Stimulated activated effector memory CD8-positive, alpha-beta T cell treated with anti-CD3 and anti-CD28 coated beads, Interleukin-12 subunit alpha, Interleukin-12 subunit beta, amount 100 ng/mL, for 72 hours (primary cell): ENCODE results near the gene MED13L.

ENCODE experiments used
- ATAC-seq: fragments of 150-1000 bp; cut with Tn5 transposase; 2 replicates; pipeline ENCODE4 v1.10.0; 2021
- DNase-seq, 2 donors: peaks; one replicate each; pipeline ENCODE4 v3.0.0; 2021 to 2022; ENCODE audit warnings: low spot score in 2 of 2
- H3K27ac Mint-ChIP-seq: one replicate; pipeline ENCODE4 v1.8.0; 2022; ENCODE audit warnings: mild to moderate bottlenecking, mixed read lengths
- H3K36me3 Mint-ChIP-seq: one replicate; pipeline ENCODE4 v1.8.0; 2022; ENCODE audit warnings: mild to moderate bottlenecking, mixed read lengths
- H3K4me1 Mint-ChIP-seq: one replicate; pipeline ENCODE4 v1.8.0; 2022; ENCODE audit warnings: mixed read lengths
- H3K4me3 Mint-ChIP-seq: one replicate; pipeline ENCODE4 v1.8.0; 2022; ENCODE audit warnings: mild to moderate bottlenecking, mixed read lengths
- H3K9me3 Mint-ChIP-seq: one replicate; pipeline ENCODE4 v1.8.0; 2022; ENCODE audit warnings: mixed read lengths

The MED13L gene

GRCh38 chr12:116277467-116278278, at the start of gene MED13L:
TSS of gene MED13L (minus strand) at chr12:116277693. CDS start at chr12:116277131, 562 bp downstream.
- Mint-ChIP-seq H3K27ac (peak within 1 kb of the TSS; percentile 91), H3K4me1 (peaks cover 26% of the 10 kb centered on the region), H3K9me3 (no peaks in the 10 kb centered on the region), H3K4me3 (peak within 1 kb of the TSS; percentile 87), H3K36me3 (peaks cover 17% of the 10 kb centered on the region)
- ATAC-seq, result peak; percentile 88
- DNase-seq, result peak; percentile 92

- Mint-ChIP-seq H3K9me3 (no peaks in the 10 kb centered on the region), H3K4me1 (peaks cover 23% of the 10 kb centered on the region), H3K27ac (peak overlapping the region; percentile 63), H3K4me3 (peak overlapping the region; percentile 32), H3K36me3 (no peaks in the 10 kb centered on the region)
- no peak for DNase-seq
- ATAC-seq, result peak; percentile 81
Measured at GRCh38 chr12:116325336-116325664, 47.8 kb upstream of the MED13L start.

- H3K9me3 Mint-ChIP-seq, result no peaks in the 10 kb centered on the region
- ATAC-seq (peak; percentile 31), DNase-seq (no peak)
- H3K27ac Mint-ChIP-seq, result peak overlapping the region; percentile 63
- peak overlapping the region; percentile 32 for H3K4me3 Mint-ChIP-seq
- no peaks in the 10 kb centered on the region for H3K36me3 Mint-ChIP-seq
- H3K4me1 Mint-ChIP-seq, result peaks cover 28% of the 10 kb centered on the region
Measured at GRCh38 chr12:116324654-116325335, 47.3 kb upstream of the MED13L start.

GRCh38 chr12:116323406-116324386, 46.2 kb upstream of the MED13L start:
- H3K4me1 Mint-ChIP-seq, result peaks cover 32% of the 10 kb centered on the region

GRCh38 chr12:116321913-116322312, 44.4 kb upstream of the MED13L start:
- no peaks in the 10 kb centered on the region for H3K36me3 Mint-ChIP-seq
- H3K9me3 Mint-ChIP-seq, result no peaks in the 10 kb centered on the region
- H3K4me3 Mint-ChIP-seq, result no peak overlapping the region
- H3K27ac Mint-ChIP-seq, result no peak overlapping the region
- ATAC-seq (no peak), DNase-seq (no peak)
- H3K4me1 Mint-ChIP-seq, result peaks cover 32% of the 10 kb centered on the region

More at GRCh38 chr12:116323406-116324386, 46.2 kb upstream of the MED13L start:
- H3K4me3 Mint-ChIP-seq, result no peak overlapping the region
- DNase-seq (no peak), ATAC-seq (peak; percentile 63)
- no peaks in the 10 kb centered on the region for H3K9me3 Mint-ChIP-seq
- H3K27ac Mint-ChIP-seq, result no peak overlapping the region
- H3K36me3 Mint-ChIP-seq, result no peaks in the 10 kb centered on the region

- H3K27ac Mint-ChIP-seq, result no peak overlapping the region
- H3K36me3 Mint-ChIP-seq, result no peaks in the 10 kb centered on the region
- H3K4me3 Mint-ChIP-seq, result no peak overlapping the region
- H3K9me3 Mint-ChIP-seq, result no peaks in the 10 kb centered on the region
- ATAC-seq (no peak), DNase-seq (no peak)
- peaks cover 32% of the 10 kb centered on the region for H3K4me1 Mint-ChIP-seq
Measured at GRCh38 chr12:116320791-116321217, 43.3 kb upstream of the MED13L start.

- Mint-ChIP-seq H3K4me3 (peak overlapping the region; percentile 28), H3K4me1 (peaks cover 31% of the 10 kb centered on the region), H3K36me3 (no peaks in the 10 kb centered on the region), H3K27ac (peak overlapping the region; percentile 11), H3K9me3 (no peaks in the 10 kb centered on the region)
- DNase-seq (no peak), ATAC-seq (peak; percentile 70)
Measured at GRCh38 chr12:116319898-116320621, 42.6 kb upstream of the MED13L start.

- H3K4me1 Mint-ChIP-seq, result peaks cover 25% of the 10 kb centered on the region
- DNase-seq (no peak), ATAC-seq (no peak)
- no peaks in the 10 kb centered on the region for H3K9me3 Mint-ChIP-seq
- H3K4me3 Mint-ChIP-seq, result peak overlapping the region; percentile 28
- H3K27ac Mint-ChIP-seq, result peak overlapping the region; percentile 11
- no peaks in the 10 kb centered on the region for H3K36me3 Mint-ChIP-seq
Measured at GRCh38 chr12:116319233-116319897, 41.9 kb upstream of the MED13L start.

- Mint-ChIP-seq H3K4me1 (peaks cover 18% of the 10 kb centered on the region), H3K4me3 (no peak overlapping the region), H3K27ac (no peak overlapping the region), H3K9me3 (no peaks in the 10 kb centered on the region), H3K36me3 (no peaks in the 10 kb centered on the region)
- no peak for ATAC-seq
- DNase-seq, result no peak
Measured at GRCh38 chr12:116318576-116319232, 41.2 kb upstream of the MED13L start.

GRCh38 chr12:116317986-116318575, 40.6 kb upstream of the MED13L start:
- ATAC-seq, result no peak
- no peak overlapping the region for H3K27ac Mint-ChIP-seq
- no peak for DNase-seq
- peaks cover 17% of the 10 kb centered on the region for H3K4me1 Mint-ChIP-seq
- H3K9me3 Mint-ChIP-seq, result no peaks in the 10 kb centered on the region
- no peak overlapping the region for H3K4me3 Mint-ChIP-seq
- H3K36me3 Mint-ChIP-seq, result no peaks in the 10 kb centered on the region

GRCh38 chr12:116317139-116317538, 39.6 kb upstream of the MED13L start:
- H3K4me1 Mint-ChIP-seq, result peaks cover 17% of the 10 kb centered on the region
- no peaks in the 10 kb centered on the region for H3K9me3 Mint-ChIP-seq
- H3K4me3 Mint-ChIP-seq, result no peak overlapping the region
- no peak overlapping the region for H3K27ac Mint-ChIP-seq
- DNase-seq (no peak), ATAC-seq (no peak)
- no peaks in the 10 kb centered on the region for H3K36me3 Mint-ChIP-seq

- no peak for ATAC-seq
- H3K4me3 Mint-ChIP-seq, result no peak overlapping the region
- no peak for DNase-seq
- no peak overlapping the region for H3K27ac Mint-ChIP-seq
- peaks cover 6% of the 10 kb centered on the region for H3K4me1 Mint-ChIP-seq
- no peaks in the 10 kb centered on the region for H3K9me3 Mint-ChIP-seq
- no peaks in the 10 kb centered on the region for H3K36me3 Mint-ChIP-seq
Measured at GRCh38 chr12:116314477-116314876, 37.0 kb upstream of the MED13L start.

GRCh38 chr12:116313194-116313927, 35.9 kb upstream of the MED13L start:
- no peak for ATAC-seq
- no peaks in the 10 kb centered on the region for H3K9me3 Mint-ChIP-seq
- DNase-seq, result no peak
- H3K36me3 Mint-ChIP-seq, result no peaks in the 10 kb centered on the region
- H3K4me1 Mint-ChIP-seq, result peaks cover 5% of the 10 kb centered on the region
- no peak overlapping the region for H3K4me3 Mint-ChIP-seq
- H3K27ac Mint-ChIP-seq, result no peak overlapping the region
